B cell (primary cell): Measurements from ENCODE around the gene BCAP29. TPM values are rescaled to one million over a fixed set of nuclear protein-coding genes. Genes with fewer than 3 reads are reported as not detected.

Experiments used
- ATAC-seq: fragments of 200-7000 bp; cut with Tn5 transposase; one replicate; pipeline ENCODE4 v1.10.0; 2021; ENCODE audit warnings: low read depth, mild to moderate bottlenecking, moderate number of reproducible peaks, moderate library complexity
- CTCF ChIA-PET: fragments of 350-600 bp; sonication (Branson Sonifier 250); formaldehyde crosslinking; loops from one replicate; lab custom pipeline; 2021; ENCODE audit warnings: antibody characterized with exemption, inconsistent platforms; lab: Charles Lee
- POLR2A ChIA-PET: fragments of 350-600 bp; sonication (Branson Sonifier 250); formaldehyde crosslinking; loops from one replicate; lab custom pipeline; 2021; ENCODE audit warnings: antibody characterized with exemption; lab: Charles Lee
- DNase-seq: peaks from one replicate; pipeline ENCODE4 v3.0.0; 2013
- H2AFZ ChIP-seq: 2 replicates; pipeline ENCODE4 v1.6.1; 2012; ENCODE audit warnings: mild to moderate bottlenecking, low read depth, low read length; ENCODE audit not compliant: insufficient read depth, poor library complexity, severe bottlenecking
- H3K27ac ChIP-seq, 2 donors: 1 replicate in 1 of 2; 2 replicates in 1 of 2; pipeline ENCODE4 v1.5.1; 2012 to 2013; ENCODE audit warnings: low read length in 2 of 2, mild to moderate bottlenecking in 2 of 2, moderate library complexity in 1 of 2
- H3K27me3 ChIP-seq, 4 experiments: fragments of 200-600 bp in 1 of 4; sonication (generic) in 1 of 4; replicated peaks in 1 of 4; 1 replicate in 2 of 4; 2 replicates in 2 of 4; pipeline versions ENCODE4 v1.6.1 to v1.7.0; 2013 to 2016; ENCODE audit warnings: low read length in 3 of 4, mild to moderate bottlenecking in 2 of 4, mixed read lengths in 1 of 4, moderate library complexity in 1 of 4; ENCODE audit not compliant: insufficient read depth in 4 of 4, control insufficient read depth in 3 of 4; ENCODE audit errors: control extremely low read depth in 1 of 4
- H3K36me3 ChIP-seq, 2 experiments: replicated peaks in 1 of 2; 1 replicate in 1 of 2; 2 replicates in 1 of 2; pipeline versions ENCODE4 v1.6.1 to v1.7.1; 2013; ENCODE audit warnings: low read length in 1 of 2; ENCODE audit not compliant: insufficient read depth in 2 of 2, control insufficient read depth in 1 of 2; ENCODE audit errors: control extremely low read depth in 1 of 2, extremely low read depth in 1 of 2
- H3K4me1 ChIP-seq, 2 donors: fragments of 200-600 bp in 1 of 2; sonication (generic) in 1 of 2; 1 replicate in 1 of 2; 2 replicates in 1 of 2; pipeline versions ENCODE4 v1.5.1 to v1.6.1; 2013 to 2017; ENCODE audit warnings: low read length in 2 of 2; ENCODE audit not compliant: control insufficient read depth in 2 of 2, insufficient read depth in 2 of 2
- H3K4me2 ChIP-seq: replicated peaks from 2 replicates; pipeline ENCODE3; 2012; ENCODE audit warnings: mild to moderate bottlenecking, low read depth, low read length; ENCODE audit not compliant: poor library complexity, severe bottlenecking
- H3K4me3 ChIP-seq, 5 experiments: fragments of 200-600 bp in 1 of 5; sonication (generic) in 1 of 5; 1 replicate in 3 of 5; 2 replicates in 2 of 5; pipeline versions ENCODE4 v1.5.1 to v1.7.0; 2011 to 2016; ENCODE audit warnings: low read length in 4 of 5, mild to moderate bottlenecking in 4 of 5, low read depth in 2 of 5, control low read depth in 1 of 5, moderate library complexity in 1 of 5; ENCODE audit not compliant: insufficient read depth in 1 of 5; ENCODE audit errors: control extremely low read depth in 1 of 5, extremely low read depth in 1 of 5
- H3K79me2 ChIP-seq: fragments of 200-600 bp; sonication (generic); one replicate; pipeline ENCODE4 v1.6.0; 2016; ENCODE audit warnings: low read length; ENCODE audit not compliant: control insufficient read depth, insufficient read depth
- H3K9ac ChIP-seq: fragments of 200-600 bp; sonication (generic); 2 replicates; pipeline ENCODE4 v1.6.1; 2017; ENCODE audit warnings: mild to moderate bottlenecking, low read length, moderate library complexity
- H3K9me3 ChIP-seq, 3 donors: one replicate each; pipeline versions ENCODE4 v1.6.1 to v1.7.1; 2013; ENCODE audit warnings: low read length in 2 of 3; ENCODE audit not compliant: control insufficient read depth in 2 of 3, insufficient read depth in 1 of 3; ENCODE audit errors: control extremely low read depth in 1 of 3
- H4K20me1 ChIP-seq: 2 replicates; pipeline ENCODE4 v1.6.0; 2012; ENCODE audit warnings: mild to moderate bottlenecking, low read length; ENCODE audit not compliant: insufficient read depth, control insufficient read depth, poor library complexity, severe bottlenecking
- H3K27ac Mint-ChIP-seq: one replicate; pipeline ENCODE4 v1.8.0; 2021; ENCODE audit warnings: mixed read lengths
- H3K27me3 Mint-ChIP-seq: one replicate; pipeline ENCODE4 v1.8.0; 2021; ENCODE audit warnings: mixed read lengths
- H3K4me1 Mint-ChIP-seq: one replicate; pipeline ENCODE4 v1.8.0; 2021; ENCODE audit warnings: mixed read lengths
- H3K4me3 Mint-ChIP-seq: one replicate; pipeline ENCODE4 v1.8.0; 2021; ENCODE audit warnings: mixed read lengths
- H3K9me3 Mint-ChIP-seq: one replicate; pipeline ENCODE4 v1.8.0; 2022; ENCODE audit warnings: mixed read lengths; ENCODE audit not compliant: insufficient read depth
- EZH2 ChIP-seq: IDR thresholded peaks from 2 replicates; pipeline ENCODE4 v1.6.1; 2012; ENCODE audit warnings: borderline replicate concordance, low read depth, mild to moderate bottlenecking, moderate library complexity, low read length; ENCODE audit not compliant: insufficient read depth, poor library complexity, severe bottlenecking
- WGBS: methylation state at CpG from one replicate; pipeline ENCODE4 v1.1.5; 2013; ENCODE audit warnings: missing lambda C conversion rate; ENCODE audit not compliant: insufficient coverage; 5-methylcytosine and 5-hydroxymethylcytosine counted together
- intact Hi-C: fragments of 100-400 bp; cut with micrococcal nuclease; formaldehyde crosslinking; loops from one replicate; pipeline ENCODE4 v1.10.0; 2022
- polyA plus RNA-seq: library from polyadenylated mRNA; depleted of rRNA; stranded (reverse); fragments of >200 nt; gene quantifications from 2 replicates; pipeline ENCODE4 v1.2.3, GENCODE V29; 2012
- total RNA-seq, 2 donors: library from RNA; stranded (reverse); fragments of 120-200 nt in 1 of 2; gene quantifications; 1 replicate in 1 of 2; 2 replicates in 1 of 2; pipeline versions ENCODE4 v1.2.3 to v1.2.4, GENCODE V29; 2013 to 2022
- TF ChIP-seq, protein P1 (sequence below): fragments of 200-600 bp; IDR thresholded peaks from one replicate; pipeline ENCODE4 v1.8.0; 2022; ENCODE audit warnings: antibody characterized with exemption, mild to moderate bottlenecking

BCAP29 gene
- total and polyA plus RNA-seq, 2 donors (not counting 1 experiment from before 2014, with no cell fraction given), result 24.6 to 27.3 TPM

DNA sequence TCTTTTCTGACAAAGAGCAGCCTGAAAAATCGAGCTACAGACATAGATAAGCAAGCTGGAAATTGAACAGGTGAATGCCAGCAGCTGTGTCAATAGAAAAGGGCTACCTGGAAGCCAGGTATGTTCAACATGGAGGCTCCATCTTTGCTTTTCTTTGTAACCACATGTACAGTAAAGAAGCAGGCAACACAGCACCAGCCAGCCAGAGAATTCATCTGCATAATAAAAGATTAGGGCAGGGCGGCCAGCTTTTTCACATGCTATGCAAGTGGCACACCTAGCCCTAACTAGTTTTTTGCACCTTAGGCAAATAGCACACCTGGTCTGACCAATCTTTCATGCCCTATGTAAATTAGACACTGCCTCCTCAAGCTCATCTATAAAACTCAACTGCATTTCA lies 42.0 kb upstream of the BCAP29 start:
- Histone ChIP-seq H2AFZ (no peak overlapping the region), H3K9me3 (no peaks in the 10 kb centered on the region), H3K4me3 (no peak overlapping the region), H3K4me1 (no peaks in the 10 kb centered on the region), H3K4me2 (no peak overlapping the region), H3K79me2 (peaks cover 52% of the 10 kb centered on the region), H3K36me3 (peaks cover 1 to 16% of the 10 kb centered on the region in 2 experiments), H3K27me3 (no peaks in the 10 kb centered on the region), H4K20me1 (peaks cover 19% of the 10 kb centered on the region), H3K27ac (no peak overlapping the region), H3K9ac (no peak overlapping the region)
- ATAC-seq (no peak), DNase-seq (no peak)
- intact Hi-C loops, result no loop called here
- H3K27me3 Mint-ChIP-seq, result no peaks in the 10 kb centered on the region
- H3K4me1 Mint-ChIP-seq, result peaks cover 13% of the 10 kb centered on the region
- CTCF ChIA-PET, result no interaction called here
- WGBS, result 100% methylated on average over 2 of the region's 2 CpGs
- no peaks in the 10 kb centered on the region for H3K9me3 Mint-ChIP-seq
- no peak overlapping the region for H3K4me3 Mint-ChIP-seq
- H3K27ac Mint-ChIP-seq, result no peak overlapping the region
- TF ChIP-seq, protein P1, sequence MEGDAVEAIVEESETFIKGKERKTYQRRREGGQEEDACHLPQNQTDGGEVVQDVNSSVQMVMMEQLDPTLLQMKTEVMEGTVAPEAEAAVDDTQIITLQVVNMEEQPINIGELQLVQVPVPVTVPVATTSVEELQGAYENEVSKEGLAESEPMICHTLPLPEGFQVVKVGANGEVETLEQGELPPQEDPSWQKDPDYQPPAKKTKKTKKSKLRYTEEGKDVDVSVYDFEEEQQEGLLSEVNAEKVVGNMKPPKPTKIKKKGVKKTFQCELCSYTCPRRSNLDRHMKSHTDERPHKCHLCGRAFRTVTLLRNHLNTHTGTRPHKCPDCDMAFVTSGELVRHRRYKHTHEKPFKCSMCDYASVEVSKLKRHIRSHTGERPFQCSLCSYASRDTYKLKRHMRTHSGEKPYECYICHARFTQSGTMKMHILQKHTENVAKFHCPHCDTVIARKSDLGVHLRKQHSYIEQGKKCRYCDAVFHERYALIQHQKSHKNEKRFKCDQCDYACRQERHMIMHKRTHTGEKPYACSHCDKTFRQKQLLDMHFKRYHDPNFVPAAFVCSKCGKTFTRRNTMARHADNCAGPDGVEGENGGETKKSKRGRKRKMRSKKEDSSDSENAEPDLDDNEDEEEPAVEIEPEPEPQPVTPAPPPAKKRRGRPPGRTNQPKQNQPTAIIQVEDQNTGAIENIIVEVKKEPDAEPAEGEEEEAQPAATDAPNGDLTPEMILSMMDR, result no peak
- TF ChIP-seq EZH2, result no peak
- POLR2A ChIA-PET, result no interaction called here

DNA sequence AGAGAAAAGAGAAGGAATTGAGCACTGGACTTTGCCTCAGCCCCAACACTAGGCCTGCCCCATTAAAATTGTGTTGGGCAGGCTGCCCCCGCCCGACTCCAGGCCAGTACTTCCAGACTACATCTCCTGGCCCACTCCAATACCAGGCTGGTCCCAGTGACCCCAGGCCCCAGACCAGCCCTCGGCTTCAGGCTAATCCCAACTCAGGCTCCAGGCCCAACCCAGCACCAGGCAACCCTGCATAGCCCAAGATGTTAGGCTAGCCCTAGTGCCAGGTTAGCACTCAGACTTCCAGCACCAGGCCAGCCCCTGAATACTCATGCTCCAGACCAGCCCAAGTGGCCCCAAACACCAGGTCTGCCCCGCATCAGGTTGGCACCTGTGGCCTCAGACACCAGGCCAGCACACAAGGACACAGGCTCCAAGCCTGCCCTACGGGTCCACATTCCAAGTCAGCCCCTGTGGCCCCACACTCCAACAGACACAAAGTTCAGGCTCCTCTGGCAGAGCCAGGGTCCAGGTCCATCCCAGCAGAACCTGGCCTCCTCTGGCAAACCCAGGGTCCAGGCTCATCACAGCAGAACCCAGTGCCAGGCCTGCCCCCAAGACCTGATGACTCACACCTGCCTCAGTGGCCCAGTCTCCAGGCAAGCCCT lies 36.6 kb upstream of the BCAP29 start:
- Mint-ChIP-seq H3K27me3 (no peaks in the 10 kb centered on the region), H3K4me1 (no peaks in the 10 kb centered on the region), H3K9me3 (peaks cover 6% of the 10 kb centered on the region), H3K4me3 (no peak overlapping the region), H3K27ac (no peak overlapping the region)
- ATAC-seq (no peak), DNase-seq (no peak)
- intact Hi-C loops, result no loop called here
- TF ChIP-seq, protein P1, result no peak
- no peak for TF ChIP-seq EZH2
- no peak overlapping the region for H3K4me2 ChIP-seq
- H3K27me3 ChIP-seq, result no peaks in the 10 kb centered on the region
- H3K36me3 ChIP-seq, result peaks cover 6 to 52% of the 10 kb centered on the region in 2 experiments
- no peaks in the 10 kb centered on the region for H3K4me1 ChIP-seq
- CTCF ChIA-PET, result no interaction called here
- peaks cover 41% of the 10 kb centered on the region for H3K79me2 ChIP-seq
- H3K27ac ChIP-seq, result no peak overlapping the region
- no peak overlapping the region for H3K9ac ChIP-seq
- H3K9me3 ChIP-seq, result peaks cover 0 to 19% (median 7%) of the 10 kb centered on the region in 3 donors
- H3K4me3 ChIP-seq, result no peak overlapping the region
- whole genome bisulfite sequencing, result 85% methylated on average over 5 of the region's 5 CpGs
- peaks cover 9% of the 10 kb centered on the region for H4K20me1 ChIP-seq
- POLR2A ChIA-PET, result no interaction called here
- no peak overlapping the region for H2AFZ ChIP-seq
